ENCODE measurements around the gene TMED5.

DNA sequence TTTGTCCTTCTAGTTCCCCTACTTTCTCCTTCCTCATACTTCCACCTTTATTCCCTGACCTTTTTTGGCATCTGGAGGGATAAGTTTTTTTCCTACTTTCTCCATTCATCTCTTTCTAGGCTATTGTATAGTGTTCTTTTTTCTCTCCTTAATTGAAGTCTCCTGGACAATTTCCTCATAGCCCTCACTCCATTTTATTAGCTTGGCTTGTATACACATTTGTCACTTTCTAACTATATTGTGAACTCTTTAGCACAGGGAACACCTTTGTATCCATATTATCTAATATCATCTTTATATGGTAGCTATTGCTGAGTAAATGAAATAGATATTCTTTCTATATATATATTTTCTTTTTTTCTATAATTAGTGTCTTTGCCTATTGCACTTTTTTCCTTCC, 47.6 kb downstream of the TMED5 start:
- TF ChIP-seq ZNF274 (IDR thresholded peaks at IDR 0.05; ENCODE audit: low read length) (no peak), ZNF274 (tag by site-specific recombination; IDR thresholded peaks at IDR 0.05; ENCODE audit: borderline replicate concordance) (no peak), CTCF (tag by site-specific recombination; IDR thresholded peaks at IDR 0.05) (no peak), ATF2 (tag by site-specific recombination; IDR thresholded peaks at IDR 0.05; ENCODE audit: low read depth) (no peak), ZSCAN16 (tag by site-specific recombination; IDR thresholded peaks at IDR 0.05) (no peak), ZNF24 (tag by site-specific recombination; IDR thresholded peaks at IDR 0.05) (no peak), ZBTB21 (tag by site-specific recombination; IDR thresholded peaks at IDR 0.05) (no peak), ZBTB8A (tag by site-specific recombination; IDR thresholded peaks at IDR 0.05) (no peak), IKZF3 (tag by site-specific recombination; IDR thresholded peaks at IDR 0.05) (no peak)
- TF ChIP-seq, protein P1, sequence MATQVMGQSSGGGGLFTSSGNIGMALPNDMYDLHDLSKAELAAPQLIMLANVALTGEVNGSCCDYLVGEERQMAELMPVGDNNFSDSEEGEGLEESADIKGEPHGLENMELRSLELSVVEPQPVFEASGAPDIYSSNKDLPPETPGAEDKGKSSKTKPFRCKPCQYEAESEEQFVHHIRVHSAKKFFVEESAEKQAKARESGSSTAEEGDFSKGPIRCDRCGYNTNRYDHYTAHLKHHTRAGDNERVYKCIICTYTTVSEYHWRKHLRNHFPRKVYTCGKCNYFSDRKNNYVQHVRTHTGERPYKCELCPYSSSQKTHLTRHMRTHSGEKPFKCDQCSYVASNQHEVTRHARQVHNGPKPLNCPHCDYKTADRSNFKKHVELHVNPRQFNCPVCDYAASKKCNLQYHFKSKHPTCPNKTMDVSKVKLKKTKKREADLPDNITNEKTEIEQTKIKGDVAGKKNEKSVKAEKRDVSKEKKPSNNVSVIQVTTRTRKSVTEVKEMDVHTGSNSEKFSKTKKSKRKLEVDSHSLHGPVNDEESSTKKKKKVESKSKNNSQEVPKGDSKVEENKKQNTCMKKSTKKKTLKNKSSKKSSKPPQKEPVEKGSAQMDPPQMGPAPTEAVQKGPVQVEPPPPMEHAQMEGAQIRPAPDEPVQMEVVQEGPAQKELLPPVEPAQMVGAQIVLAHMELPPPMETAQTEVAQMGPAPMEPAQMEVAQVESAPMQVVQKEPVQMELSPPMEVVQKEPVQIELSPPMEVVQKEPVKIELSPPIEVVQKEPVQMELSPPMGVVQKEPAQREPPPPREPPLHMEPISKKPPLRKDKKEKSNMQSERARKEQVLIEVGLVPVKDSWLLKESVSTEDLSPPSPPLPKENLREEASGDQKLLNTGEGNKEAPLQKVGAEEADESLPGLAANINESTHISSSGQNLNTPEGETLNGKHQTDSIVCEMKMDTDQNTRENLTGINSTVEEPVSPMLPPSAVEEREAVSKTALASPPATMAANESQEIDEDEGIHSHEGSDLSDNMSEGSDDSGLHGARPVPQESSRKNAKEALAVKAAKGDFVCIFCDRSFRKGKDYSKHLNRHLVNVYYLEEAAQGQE (tag by site-specific recombination; IDR thresholded peaks at IDR 0.05), result no peak
- TF ChIP-seq, protein P2, sequence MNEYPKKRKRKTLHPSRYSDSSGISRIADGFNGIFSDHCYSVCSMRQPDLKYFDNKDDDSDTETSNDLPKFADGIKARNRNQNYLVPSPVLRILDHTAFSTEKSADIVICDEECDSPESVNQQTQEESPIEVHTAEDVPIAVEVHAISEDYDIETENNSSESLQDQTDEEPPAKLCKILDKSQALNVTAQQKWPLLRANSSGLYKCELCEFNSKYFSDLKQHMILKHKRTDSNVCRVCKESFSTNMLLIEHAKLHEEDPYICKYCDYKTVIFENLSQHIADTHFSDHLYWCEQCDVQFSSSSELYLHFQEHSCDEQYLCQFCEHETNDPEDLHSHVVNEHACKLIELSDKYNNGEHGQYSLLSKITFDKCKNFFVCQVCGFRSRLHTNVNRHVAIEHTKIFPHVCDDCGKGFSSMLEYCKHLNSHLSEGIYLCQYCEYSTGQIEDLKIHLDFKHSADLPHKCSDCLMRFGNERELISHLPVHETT (tag by site-specific recombination; IDR thresholded peaks at IDR 0.05), result no peak
